Right cardiac atrium (tissue), 5 donors: ENCODE measurements around the gene DNAJA2. TPM values are rescaled to one million over a fixed set of nuclear protein-coding genes. Genes with fewer than 3 reads are reported as not detected.
"Not testable (repeated sequence)": the region's sequence is repeated elsewhere in the genome, so short reads cannot be mapped to it uniquely, and the experiment has no call there.

Experiments used
- ATAC-seq, 2 donors: fragments of 200-7000 bp; cut with Tn5 transposase; one replicate each; pipeline versions ENCODE4 v1.8.0 to v1.9.1; 2020; ENCODE audit warnings: moderate library complexity in 2 of 2, mild to moderate bottlenecking in 1 of 2
- DNase-seq, 3 donors: peaks; one replicate each; pipeline ENCODE4 v3.0.0-alpha.2; 2020
- H3K27ac ChIP-seq: one replicate; pipeline ENCODE4 v1.5.1; 2013; ENCODE audit warnings: mild to moderate bottlenecking, low read length, control low read depth, moderate library complexity
- H3K27me3 ChIP-seq: one replicate; pipeline ENCODE4 v1.6.1; 2013; ENCODE audit not compliant: control insufficient read depth, insufficient read depth
- H3K4me1 ChIP-seq: one replicate; pipeline ENCODE4 v1.6.1; 2013; ENCODE audit warnings: low read length; ENCODE audit not compliant: control insufficient read depth, insufficient read depth
- H3K4me3 ChIP-seq: one replicate; pipeline ENCODE4 v1.5.1; 2013; ENCODE audit warnings: low read length, control low read depth
- H3K9me3 ChIP-seq: one replicate; pipeline ENCODE4 v1.6.1; 2013; ENCODE audit warnings: low read length; ENCODE audit not compliant: control insufficient read depth
- WGBS: extraction: QIAGEN DNeasy Blood & Tissue Kit; methylation state at CpG from one replicate; pipeline ENCODE4 v1.1.7; 2013; 5-methylcytosine and 5-hydroxymethylcytosine counted together
- intact Hi-C, 4 donors: fragments of 100-400 bp; cut with DNase I; formaldehyde crosslinking; loops; one replicate each; pipeline versions ENCODE4 v1.11.0 to v1.14.0; 2022 to 2023
- long read RNA-seq, 4 donors: library from polyadenylated mRNA; unstranded; transcript quantifications; one replicate each; pipeline ENCODE4 v2.0.0, GENCODE V29; 2020 to 2021
- polyA plus RNA-seq: library from polyadenylated mRNA; stranded (reverse); fragments of 200-250 nt; gene quantifications from one replicate; pipeline ENCODE4 v1.2.3, GENCODE V29; 2013
- total RNA-seq, 4 donors: library from RNA; stranded (reverse); fragmentation: NEBNext Ultra II Directional; extraction: Animal tissue kit (Norgen Biotek cat#: 25700); gene quantifications; one replicate each; pipeline ENCODE4 v1.2.1, GENCODE V29; 2021
- donor health status: healthy with polysubstance abuse.
- donor health status: DM: no; HTN: yes; CAD: no.
- donor health status: DM: no; HTN: no; CAD: no.
- donor health status: DM: no; HTN: yes; CAD: no; lungs with severe emphysema.
- donor health status: DM: yes; HTN: yes; CAD: no.

Gene DNAJA2
- 10 to 100 TPM; 90.6 to 97.2 (median 93.2) TPM for total RNA-seq
- 74.9 TPM for polyA plus RNA-seq
- long read RNA-seq, donor 1, transcript DNAJA2-201 (9 exons, 3,122 nt) = major isoform, 381 of 398 reads
- long read RNA-seq, donor 1, partial matches to known transcripts = 11 of 398 reads
- long read RNA-seq, donor 1, other reads (novel, unspliced or antisense) = 6 of 398 reads
- long read RNA-seq, donor 2, transcript DNAJA2-201 (9 exons, 3,122 nt) = major isoform, 138 of 145 reads
- long read RNA-seq, donor 2, partial matches to known transcripts = 5 of 145 reads
- long read RNA-seq, donor 2, other reads (novel, unspliced or antisense) = 2 of 145 reads
- long read RNA-seq, donor 3, transcript DNAJA2-201 (9 exons, 3,122 nt) = major isoform, 970 of 1,016 reads
- long read RNA-seq, donor 3, partial matches to known transcripts = 15 of 1,016 reads
- long read RNA-seq, donor 3, other reads (novel, unspliced or antisense) = 29 of 1,016 reads
- long read RNA-seq, donor 4, transcript DNAJA2-201 (9 exons, 3,122 nt) = major isoform, 154 of 158 reads
- long read RNA-seq, donor 4, partial matches to known transcripts = 2 of 158 reads
- long read RNA-seq, donor 4, other reads (novel, unspliced or antisense) = 2 of 158 reads

DNA sequence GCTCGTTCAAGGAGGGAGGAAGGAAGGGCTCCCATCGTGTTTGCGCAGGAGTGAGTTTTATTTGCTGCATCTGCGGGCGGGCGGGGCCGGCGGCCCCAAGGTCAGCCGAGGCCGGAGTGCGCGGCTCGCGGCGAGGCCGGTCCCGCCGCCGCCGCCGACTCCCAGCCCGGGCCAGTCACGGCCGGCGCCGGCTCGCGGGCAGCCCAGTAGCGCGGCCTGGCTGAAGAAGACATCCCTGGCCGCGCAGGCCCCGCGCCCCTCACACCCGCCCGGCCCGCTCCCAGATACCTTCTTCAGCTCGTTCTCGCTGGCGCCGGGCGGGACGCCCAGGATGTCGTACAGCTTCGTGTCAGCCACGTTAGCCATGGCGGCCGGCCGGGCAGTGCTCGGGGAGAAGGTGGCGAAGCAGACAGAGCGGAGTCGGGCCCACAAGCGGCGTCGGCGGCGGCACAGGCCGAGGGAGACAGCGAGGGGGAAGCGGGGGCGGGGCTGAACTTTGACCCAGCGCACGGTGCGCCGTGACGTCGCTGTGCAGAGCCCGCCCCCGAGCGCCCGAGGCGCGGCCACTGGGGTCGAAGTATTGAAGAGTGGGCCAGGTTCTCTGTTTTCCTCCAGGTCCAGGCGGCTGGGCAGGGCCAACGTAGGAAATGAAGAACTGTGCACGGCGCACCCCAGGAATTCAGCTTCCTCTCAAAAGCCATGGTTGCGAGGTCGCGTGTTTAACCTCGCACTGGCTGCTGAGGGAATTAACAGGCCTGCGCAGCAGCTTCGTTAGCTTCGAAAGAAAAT is at the start of gene DNAJA2:
Gene DNAJA2 (minus strand): TSS at position 468 of the 789 bp plus-strand sequence. CDS start 102 bp downstream, at position 366.
- peak within 1 kb of the TSS; percentile 99 for H3K27ac ChIP-seq
- no peaks in the 10 kb centered on the region for H3K9me3 ChIP-seq
- no peaks in the 10 kb centered on the region for H3K27me3 ChIP-seq
- under 1% methylated on average over 86 of the region's 86 CpGs for WGBS
- intact Hi-C loops = no loop called here
- H3K4me1 ChIP-seq = peaks cover 3% of the 10 kb centered on the region
- ATAC-seq (peak; percentile 99 to 100), DNase-seq (peak; percentile 94 to 98 (median 97))
- H3K4me3 ChIP-seq = peak within 1 kb of the TSS; percentile 91

DNA sequence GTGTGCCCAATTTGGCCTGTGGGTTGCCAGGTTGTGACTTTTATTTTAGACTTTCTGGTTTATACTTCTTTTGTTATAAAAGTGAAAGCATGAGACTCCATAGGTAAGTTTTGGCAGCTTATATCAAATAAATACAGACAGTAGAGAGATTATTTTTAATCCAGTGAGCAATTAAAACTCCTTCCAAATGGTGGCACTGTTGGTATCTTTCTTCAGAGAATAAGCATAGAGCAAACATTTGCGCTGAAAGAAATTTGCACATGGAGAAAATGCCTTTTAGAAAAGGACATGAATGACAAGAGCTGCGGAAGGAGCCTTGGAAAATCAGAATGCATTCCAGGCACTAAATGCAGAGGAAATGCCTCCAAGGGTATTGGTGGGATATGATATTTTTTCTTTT is 46.1 kb upstream of the DNAJA2 start:
- no peaks in the 10 kb centered on the region for H3K9me3 ChIP-seq
- intact Hi-C loops = no loop called here
- DNase-seq (no peak), ATAC-seq (no peak)
- no peak overlapping the region for H3K27ac ChIP-seq
- no peaks in the 10 kb centered on the region for H3K4me1 ChIP-seq
- H3K4me3 ChIP-seq = no peak overlapping the region
- WGBS = 62% methylated on average over 2 of the region's 2 CpGs
- no peaks in the 10 kb centered on the region for H3K27me3 ChIP-seq

GRCh38 chr16:47018223-47018891 is 44.9 kb upstream of the DNAJA2 start:
- intact Hi-C loops = no loop called here
- H3K9me3 ChIP-seq = no peaks in the 10 kb centered on the region
- 55% methylated on average over 14 of the region's 14 CpGs for WGBS
- no peaks in the 10 kb centered on the region for H3K27me3 ChIP-seq
- ATAC-seq = peak; percentile 52 to 64
- no peak overlapping the region for H3K27ac ChIP-seq
- no peak overlapping the region for H3K4me3 ChIP-seq
- H3K4me1 ChIP-seq = no peaks in the 10 kb centered on the region
- DNase-seq = no peak

DNA sequence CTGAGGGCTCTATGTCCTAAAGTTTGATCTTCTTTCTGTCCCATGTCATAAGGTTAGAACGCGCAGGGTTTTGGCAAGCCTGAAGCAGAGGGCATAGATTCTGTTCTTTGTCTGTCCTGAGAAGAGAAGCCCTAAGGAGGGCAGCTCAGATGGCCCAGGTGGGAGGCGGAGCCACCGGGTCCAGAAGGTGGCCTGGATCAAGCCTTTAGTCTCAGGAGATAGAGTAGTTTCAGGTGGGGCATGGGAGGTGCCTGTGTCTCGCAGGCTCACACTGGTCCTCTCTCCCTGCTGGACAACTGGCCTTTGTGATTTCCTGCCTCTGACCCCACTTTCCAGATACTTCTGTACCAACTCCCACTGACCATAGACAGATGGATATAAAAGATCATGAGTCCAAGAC is 44.2 kb upstream of the DNAJA2 start:
- no peaks in the 10 kb centered on the region for H3K4me1 ChIP-seq
- WGBS = 83% methylated on average over 5 of the region's 5 CpGs
- no peak for DNase-seq
- no peak overlapping the region for H3K4me3 ChIP-seq
- H3K27ac ChIP-seq = no peak overlapping the region
- ATAC-seq = no peak
- intact Hi-C loops = no loop called here
- no peaks in the 10 kb centered on the region for H3K9me3 ChIP-seq
- H3K27me3 ChIP-seq = no peaks in the 10 kb centered on the region

DNA sequence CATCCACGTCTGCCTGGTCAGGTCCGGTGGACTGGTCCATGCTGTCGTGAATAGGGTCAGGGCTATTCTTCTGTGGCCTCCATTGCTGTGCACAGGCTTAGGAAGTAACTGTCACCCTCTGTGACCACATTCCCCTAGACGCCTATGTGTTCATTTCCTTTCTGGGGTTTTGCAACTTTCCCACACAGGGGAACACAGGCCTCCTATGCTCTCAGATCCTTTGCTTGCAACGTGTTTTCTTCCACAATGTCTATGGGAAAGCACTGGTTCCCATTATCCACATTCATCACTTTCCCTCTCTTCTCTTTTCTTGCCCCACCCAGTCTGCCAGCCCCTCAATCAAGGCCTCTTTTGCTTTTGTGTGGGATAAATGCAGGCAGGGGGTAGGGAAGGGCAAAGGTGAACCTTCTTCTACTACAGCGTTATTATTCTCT is 43.2 kb upstream of the DNAJA2 start:
- Histone ChIP-seq H3K27me3 (no peaks in the 10 kb centered on the region), H3K27ac (no peak overlapping the region), H3K4me3 (no peak overlapping the region), H3K4me1 (no peaks in the 10 kb centered on the region), H3K9me3 (no peaks in the 10 kb centered on the region)
- intact Hi-C loops = no loop called here
- ATAC-seq (peak; percentile 22 to 44), DNase-seq (no peak)
- WGBS = 63% methylated on average over 6 of the region's 6 CpGs

DNA sequence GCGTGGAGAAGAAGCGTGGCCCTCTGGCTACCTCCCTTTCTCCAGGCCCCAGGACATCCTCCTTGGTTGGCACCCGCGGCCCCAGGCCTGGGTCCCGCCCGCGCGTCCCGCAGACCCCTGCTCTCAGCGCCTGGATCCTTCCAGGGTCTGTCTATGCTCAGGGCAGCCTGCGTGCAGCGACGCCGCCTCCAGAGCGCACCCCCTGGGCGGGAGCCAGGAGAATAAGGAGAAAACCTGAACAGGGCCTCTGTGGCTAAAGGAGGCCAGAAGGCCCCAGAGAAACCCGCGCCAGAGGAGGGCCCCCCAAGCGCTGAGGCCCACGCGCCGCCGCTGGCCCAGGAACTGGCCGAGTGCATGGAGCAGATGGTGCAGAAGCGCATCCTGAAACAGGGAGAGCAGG is 40.4 kb upstream of the DNAJA2 start:
- no peaks in the 10 kb centered on the region for H3K4me1 ChIP-seq
- H3K27me3 ChIP-seq = no peaks in the 10 kb centered on the region
- intact Hi-C loops = no loop called here
- 70% methylated on average over 25 of the region's 25 CpGs for WGBS
- H3K27ac ChIP-seq = no peak overlapping the region
- ATAC-seq = peak in 1 of 2 donors; percentile 33
- no peaks in the 10 kb centered on the region for H3K9me3 ChIP-seq
- no peak overlapping the region for H3K4me3 ChIP-seq
- no peak for DNase-seq

DNA sequence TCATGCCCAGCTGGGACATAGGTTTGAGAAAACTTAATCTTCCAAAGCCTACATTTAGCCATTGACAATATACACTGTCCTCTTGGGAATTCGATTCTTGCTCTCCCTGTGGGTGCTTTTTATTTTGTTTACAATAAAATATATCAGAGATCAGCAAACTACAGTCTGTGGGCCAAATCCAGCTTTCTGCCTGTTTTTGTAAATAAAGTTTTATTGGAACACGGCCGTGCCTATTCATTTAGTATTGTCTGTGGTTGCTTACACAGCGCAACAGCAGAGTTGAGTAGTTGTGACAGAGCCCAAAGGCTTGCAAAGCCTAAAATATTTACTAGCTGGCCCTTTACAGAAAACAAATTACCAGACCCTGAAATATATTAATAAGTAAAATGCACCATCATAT is 39.7 kb upstream of the DNAJA2 start:
- H3K4me3 ChIP-seq = no peak overlapping the region
- no peak for DNase-seq
- no peaks in the 10 kb centered on the region for H3K27me3 ChIP-seq
- H3K4me1 ChIP-seq = no peaks in the 10 kb centered on the region
- WGBS = 93% methylated on average over 4 of the region's 4 CpGs
- ATAC-seq = no peak
- no peak overlapping the region for H3K27ac ChIP-seq
- no peaks in the 10 kb centered on the region for H3K9me3 ChIP-seq
- intact Hi-C loops = no loop called here

- intact Hi-C loops, H3K4me3 ChIP-seq: not testable (repeated sequence)
- 79% methylated on average over 2 of the region's 2 CpGs for WGBS
Measured at GRCh38 chr16:47010812-47011211, 37.3 kb upstream of the DNAJA2 start.

GRCh38 chr16:47008612-47009011 is 35.1 kb upstream of the DNAJA2 start:
- intact Hi-C loops = no loop called here
- H3K27me3 ChIP-seq = no peaks in the 10 kb centered on the region
- H3K4me1 ChIP-seq = no peaks in the 10 kb centered on the region
- DNase-seq = no peak
- no peaks in the 10 kb centered on the region for H3K9me3 ChIP-seq
- H3K27ac ChIP-seq = no peak overlapping the region
- ATAC-seq = no peak
- H3K4me3 ChIP-seq = no peak overlapping the region
- WGBS = 84% methylated on average over 2 of the region's 2 CpGs

More at GRCh38 chr16:47010812-47011211, 37.3 kb upstream of the DNAJA2 start:
- not testable (repeated sequence) for DNase-seq, ATAC-seq, H3K4me1 ChIP-seq, H3K27me3 ChIP-seq, H3K9me3 ChIP-seq, H3K27ac ChIP-seq

GRCh38 chr16:47008174-47008573 is 34.7 kb upstream of the DNAJA2 start:
- no peak for ATAC-seq
- no peaks in the 10 kb centered on the region for H3K9me3 ChIP-seq
- H3K27ac ChIP-seq = no peak overlapping the region
- H3K4me1 ChIP-seq = no peaks in the 10 kb centered on the region
- no peak for DNase-seq
- intact Hi-C loops = no loop called here
- no peaks in the 10 kb centered on the region for H3K27me3 ChIP-seq
- no peak overlapping the region for H3K4me3 ChIP-seq
- 85% methylated on average over 4 of the region's 4 CpGs for WGBS
